ENCODE measurements around the gene ACER3.

- no peak for TF ChIP-seq POLR2A (IDR thresholded peaks at IDR 0.05)
- no peak for TF ChIP-seq CTCF (IDR thresholded peaks at IDR 0.05 in 4 of 5, conservative IDR thresholded peaks at IDR 0.05 in 1 of 5)
Observed at GRCh38 chr11:77074205-77074604, 213.5 kb downstream of the ACER3 start.
